Inflammatory macrophage (primary cell): ENCODE results near the gene NIPAL3.
"Not testable (repeated sequence)": the region's sequence is repeated elsewhere in the genome, so short reads cannot be mapped to it uniquely, and the experiment has no call there.

Source experiments
- DNase-seq, 2 donors: peaks; one replicate each; pipeline ENCODE4 v3.0.0-alpha.2; 2020 to 2022

NIPAL3 gene

DNA sequence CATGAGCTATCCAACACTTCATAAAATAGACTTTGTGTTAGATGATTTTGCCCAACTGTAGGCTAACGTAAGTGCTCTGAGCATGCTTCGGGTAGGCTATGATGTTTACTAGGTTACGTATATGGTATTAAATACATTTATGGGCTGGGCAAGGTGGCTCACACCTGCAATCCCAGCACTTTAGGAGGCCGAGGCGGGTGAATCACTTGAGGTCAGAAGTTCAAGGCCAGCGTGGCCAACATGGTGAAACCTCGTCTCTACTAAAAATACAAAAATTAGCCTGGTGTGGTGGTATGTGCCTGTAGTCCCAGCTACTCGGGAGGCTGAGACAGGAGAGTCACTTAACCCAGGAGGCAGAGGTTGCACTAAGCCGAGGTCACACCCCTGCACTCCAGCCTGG is 77.3 kb downstream of the NIPAL3 start:
- DNase-seq = not testable (repeated sequence)

DNA sequence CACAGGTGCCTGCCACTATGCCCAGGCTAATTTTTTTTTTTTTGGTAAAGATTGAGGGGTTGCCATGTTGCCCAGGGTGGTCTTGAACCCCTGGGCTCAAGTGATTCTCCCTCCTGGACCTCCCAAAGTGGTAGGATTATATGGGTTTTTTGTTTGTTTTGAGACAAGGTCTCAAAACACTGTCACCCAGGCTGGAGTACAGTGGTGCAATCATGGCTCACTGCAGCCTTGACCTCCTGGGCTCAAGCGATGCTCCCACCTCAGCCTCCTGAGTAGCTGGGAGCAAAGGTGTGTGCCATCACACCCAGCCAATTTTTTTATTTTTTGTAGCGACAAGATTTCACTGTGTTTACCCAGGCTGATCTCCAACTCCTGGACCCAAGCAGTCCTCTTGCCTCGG is 78.2 kb downstream of the NIPAL3 start:
- no peak for DNase-seq

DNA sequence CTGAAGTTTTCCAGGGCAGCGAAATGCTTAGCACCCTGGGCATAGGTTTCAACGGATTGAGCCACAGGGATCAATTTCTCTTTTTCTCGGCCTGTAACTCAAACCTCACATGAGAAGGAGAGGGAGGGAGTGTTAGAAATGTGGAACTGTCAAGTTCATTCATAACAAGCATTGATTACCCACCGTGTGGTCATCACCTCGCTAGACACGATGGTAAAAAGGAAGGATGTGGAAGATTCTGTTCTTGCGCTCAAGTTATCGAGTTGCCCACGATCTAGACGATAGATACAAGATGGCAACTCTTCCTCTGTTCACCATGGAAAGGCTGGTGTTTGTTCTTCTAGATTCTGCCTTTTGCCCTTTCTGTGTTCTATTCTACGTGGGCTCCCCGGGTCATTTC is 83.0 kb downstream of the NIPAL3 start:
- no peak for DNase-seq

DNA sequence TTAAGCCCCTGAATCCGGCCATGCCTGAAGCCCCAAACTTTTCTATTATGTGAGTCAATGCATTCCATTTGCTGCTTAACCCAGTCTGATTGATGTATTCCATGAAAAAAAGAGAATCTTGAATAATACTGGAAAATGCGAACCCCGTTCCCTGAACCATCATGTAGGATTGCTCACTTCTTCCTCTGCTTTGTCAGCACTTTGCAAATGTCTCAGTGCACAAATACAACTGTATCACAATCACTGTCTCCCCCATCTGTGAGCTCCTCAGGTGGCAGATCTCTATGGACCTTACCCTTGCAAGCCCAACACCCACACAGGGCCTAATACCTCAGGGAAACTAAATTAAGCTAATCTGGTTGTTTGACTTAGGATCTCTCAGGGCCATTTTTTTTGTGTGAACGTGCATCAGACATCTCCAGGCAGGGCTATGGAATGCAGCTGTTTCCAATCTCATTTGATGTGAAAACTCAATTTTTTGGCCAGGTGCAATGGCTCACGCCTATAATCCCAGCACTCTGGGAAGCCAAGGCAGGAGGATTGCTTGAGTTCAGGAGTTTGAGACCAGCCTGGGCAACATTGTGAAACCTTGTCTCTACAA is 84.9 kb downstream of the NIPAL3 start:
- no peak for DNase-seq

DNA sequence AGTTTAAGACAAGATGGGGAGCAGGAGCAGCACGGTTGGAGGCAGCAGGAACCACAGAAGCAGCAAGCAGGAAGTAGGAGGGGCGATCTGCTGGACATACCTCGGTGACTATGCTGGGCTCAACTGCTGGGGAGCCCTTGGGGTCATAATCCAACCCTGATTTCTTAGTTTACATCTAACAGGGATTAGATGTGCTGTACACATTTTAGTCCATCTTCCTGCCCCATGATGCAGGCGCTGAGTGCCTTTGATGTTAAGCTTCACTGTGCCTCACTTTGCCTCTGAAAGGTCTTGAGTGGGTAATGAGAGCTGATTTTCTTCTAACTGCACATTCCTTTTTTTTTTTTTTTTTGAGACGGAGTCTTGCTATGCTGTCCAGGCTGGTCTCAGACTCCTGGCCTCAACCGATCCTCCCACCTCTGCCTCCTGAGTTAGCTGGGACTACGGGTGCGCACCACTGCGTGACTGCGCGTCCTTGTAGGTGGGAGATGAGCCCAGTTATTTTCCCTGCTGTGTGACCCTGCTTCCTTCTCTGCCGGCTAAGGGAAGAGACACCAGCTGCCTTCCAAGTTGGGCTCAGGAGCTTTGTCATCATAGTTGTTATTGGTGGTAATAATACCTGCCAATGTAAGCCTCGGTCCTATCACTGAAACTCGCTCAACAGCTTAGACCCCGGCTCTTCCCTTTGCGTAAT is 85.9 kb downstream of the NIPAL3 start:
- peak; percentile 62 to 72 for DNase-seq

DNA sequence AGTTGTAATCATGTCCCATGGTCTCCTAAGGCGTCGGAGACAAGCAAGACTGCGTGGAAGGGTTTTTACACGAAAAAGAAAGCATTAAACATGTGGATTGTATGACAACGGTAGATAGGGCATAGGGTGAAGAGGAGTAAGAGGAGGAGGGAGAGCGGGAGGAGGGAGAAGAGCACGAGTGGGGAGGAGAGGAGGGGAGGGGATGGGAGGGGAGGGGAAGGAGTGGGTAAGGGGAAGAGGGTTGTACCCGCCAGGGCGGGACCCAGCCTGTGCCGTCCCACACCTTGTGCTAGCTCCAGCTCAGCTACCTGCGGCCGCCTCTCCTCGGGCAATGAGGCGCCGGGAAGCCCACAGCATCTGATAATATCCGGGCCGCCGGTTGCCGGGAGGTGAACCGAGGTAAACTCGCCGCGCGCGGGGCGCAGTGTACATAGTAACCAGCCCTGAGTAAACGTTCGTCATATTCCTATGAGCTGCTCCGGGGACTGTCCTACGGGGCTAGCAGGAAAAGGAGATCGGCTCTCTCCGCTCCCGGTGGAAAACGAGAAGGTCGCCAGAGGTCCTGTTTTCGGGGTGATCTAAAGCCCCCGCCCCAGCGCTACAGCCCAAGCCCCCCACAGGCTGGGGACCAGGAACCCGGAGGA is 86.6 kb downstream of the NIPAL3 start:
- peak; percentile 38 to 56 for DNase-seq

DNA sequence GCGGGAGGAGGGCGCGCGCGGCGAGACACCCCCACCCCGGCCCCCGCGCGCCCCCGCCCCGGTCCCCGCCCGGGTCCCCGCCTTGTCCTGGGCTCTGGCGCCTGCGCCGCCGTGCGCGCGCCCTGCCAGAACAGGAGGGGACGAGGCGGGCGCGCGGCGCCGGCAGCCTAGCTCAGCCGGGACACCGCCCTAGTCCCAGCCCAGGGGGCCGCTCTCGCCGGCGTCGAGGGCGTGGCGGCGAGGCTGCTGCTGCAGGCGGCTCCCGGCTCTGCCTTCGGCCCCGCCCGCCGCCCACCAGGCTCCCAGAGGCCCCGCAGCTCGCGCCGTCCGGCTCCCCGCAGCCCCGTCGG is 87.1 kb downstream of the NIPAL3 start, which contains the start of gene RCAN3:
RCAN3 (plus strand) TSS at position 128 of the 350 bp plus-strand sequence. CDS start 11,537 bp downstream, outside the sequence.
- DNase-seq = peak; percentile 91 to 96

DNA sequence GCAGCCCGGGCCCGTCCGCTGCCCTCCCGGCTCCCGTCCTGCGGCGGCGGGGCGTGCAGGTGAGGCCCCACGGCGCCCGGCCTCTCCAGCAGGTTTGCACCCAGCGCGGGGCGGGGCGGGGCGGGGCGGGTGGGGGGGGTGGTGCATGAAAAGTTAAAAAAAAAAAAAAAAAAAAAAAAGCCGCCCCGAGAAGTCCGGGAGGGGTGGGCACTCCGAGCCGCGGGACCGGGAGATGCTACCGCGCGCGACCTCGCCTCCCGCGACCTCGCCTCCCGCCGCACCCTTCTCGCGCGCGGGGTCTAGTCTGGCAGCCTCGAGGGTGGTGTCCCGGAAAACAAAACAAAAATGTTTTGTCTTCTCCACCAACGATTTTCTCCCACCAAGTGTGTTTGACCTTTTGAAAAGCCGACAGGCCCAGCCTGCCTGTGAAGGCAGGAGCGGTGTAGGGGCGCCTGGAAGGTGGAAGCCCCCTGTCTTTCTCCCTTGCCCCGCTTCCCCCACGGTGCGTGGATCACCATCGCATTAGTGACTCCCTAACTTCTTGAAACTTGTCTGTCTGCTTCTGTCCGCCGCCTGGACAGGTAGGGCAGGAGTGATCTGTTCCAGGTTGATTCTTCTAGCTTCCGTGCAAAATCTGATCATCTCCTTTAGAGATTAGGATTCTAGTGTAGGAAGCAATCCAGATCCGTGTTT is 87.6 kb downstream of the NIPAL3 start:
- no peak for DNase-seq

DNA sequence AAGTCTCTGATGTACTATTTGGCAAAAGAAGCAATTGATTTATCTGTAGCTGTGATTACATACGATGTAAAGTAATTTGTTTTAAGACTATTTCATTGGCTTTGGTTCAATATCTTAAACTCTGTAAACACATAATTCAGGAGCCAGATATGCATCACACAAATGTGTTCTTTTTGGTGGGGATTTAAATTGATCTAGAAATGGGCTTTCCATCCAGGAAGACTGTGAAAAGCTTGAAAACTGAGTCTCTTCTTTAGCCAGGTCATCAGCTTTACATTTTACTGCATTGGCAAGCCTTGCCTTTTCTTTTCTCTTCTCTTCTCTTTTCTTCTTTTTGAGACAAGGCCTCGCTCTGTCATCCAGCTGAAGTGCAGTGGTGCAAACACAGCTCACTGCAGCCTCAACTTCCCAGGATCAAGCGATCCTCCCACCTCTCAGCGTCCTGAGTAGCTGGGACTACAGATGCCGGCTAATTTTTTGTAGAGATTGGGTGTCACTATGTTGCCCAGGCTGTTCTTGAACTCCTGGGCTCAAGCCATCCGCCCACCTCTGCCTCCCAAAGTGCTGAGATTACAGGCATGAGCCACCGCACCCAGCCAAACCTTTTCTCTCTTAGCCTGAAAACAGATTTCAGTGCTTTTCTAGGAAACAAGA is 88.4 kb downstream of the NIPAL3 start:
- DNase-seq = no peak

DNA sequence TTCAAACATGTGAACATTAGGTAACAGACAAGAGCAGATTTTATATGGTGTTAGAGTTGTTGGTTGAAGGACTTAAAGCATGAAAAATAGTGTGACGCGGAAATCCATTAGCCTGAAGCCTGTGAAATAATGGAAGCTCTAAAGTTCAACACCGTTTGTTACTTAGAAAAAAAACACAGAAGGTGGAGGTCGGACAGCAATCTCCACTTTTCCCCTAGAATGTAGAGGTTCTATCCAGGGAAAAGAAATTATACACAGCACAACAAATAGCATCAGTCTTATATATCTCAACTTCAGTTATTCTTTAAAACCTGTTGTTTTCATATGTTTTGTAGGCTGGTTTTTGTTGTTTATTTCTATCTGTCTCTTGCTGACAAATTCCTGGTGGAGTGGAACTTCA is 89.0 kb downstream of the NIPAL3 start:
- DNase-seq = no peak

DNA sequence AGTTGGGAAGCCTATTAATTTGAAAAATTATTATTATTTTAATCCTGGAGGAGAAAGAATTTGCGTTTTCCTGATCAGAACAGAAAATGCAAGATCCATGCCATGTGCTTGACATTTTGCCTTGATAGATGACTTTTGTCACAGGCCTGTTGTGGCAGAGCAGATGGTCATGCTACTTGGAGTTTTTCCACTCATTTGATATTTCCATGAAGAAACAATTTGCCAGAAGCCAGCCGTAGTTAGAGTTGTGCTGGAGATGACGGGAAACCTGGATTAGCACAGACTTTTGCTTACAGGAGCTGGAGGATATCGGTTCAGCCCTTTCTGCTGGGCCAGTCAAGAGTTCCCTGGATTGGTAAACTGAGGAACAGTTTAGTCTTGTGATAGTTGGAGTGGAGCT is 90.2 kb downstream of the NIPAL3 start:
- no peak for DNase-seq

DNA sequence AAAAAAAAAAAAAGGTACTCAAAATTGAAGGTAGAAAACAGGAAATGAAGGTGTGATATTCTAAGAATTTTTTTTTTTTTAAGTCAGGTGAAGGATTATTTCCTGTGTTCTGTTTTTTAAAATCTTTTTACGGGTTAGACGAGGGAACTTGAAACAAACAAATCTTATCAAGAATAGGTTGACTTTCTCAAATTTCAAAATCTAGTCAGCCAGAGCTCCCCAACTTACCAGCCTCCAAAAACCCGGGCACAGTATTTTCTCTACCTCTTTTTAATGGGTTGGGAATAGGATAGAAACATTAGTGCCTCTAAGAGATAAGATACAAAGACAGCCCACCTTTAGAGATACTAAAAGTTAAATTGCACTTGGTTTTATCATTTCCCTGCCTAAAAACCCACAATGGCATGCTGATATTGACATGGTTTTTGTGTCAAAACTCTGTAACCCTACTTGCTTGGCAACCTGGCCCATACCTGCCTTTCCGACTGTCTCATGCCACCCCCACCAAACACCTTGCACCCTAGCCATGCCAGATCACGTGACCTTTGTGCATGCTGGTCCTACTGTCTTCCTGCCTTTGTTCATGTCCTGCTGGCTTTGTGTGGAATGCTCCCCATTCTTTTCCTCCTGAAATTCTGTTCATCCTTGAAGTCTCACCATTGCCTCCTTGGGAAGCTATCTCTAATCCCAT is 91.2 kb downstream of the NIPAL3 start:
- DNase-seq = no peak

DNA sequence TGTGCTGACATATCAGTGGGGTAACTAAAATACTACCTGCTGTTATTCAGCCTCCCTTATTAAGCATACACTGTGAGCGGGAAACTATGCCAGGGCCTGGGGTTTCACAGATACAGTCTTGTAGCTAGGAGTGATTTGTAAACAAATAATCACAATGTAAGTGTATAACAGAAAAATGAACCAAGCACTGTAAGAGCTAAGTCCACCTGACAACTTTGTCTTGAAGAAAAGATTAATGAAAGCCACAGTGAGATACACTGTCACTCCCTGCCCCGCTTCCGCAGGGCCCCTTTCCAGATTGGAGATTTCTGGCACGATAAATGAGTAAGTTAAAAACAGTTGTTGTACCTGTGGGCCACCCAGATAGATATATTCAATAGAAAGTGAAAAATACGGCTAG is 91.8 kb downstream of the NIPAL3 start:
- DNase-seq = no peak

DNA sequence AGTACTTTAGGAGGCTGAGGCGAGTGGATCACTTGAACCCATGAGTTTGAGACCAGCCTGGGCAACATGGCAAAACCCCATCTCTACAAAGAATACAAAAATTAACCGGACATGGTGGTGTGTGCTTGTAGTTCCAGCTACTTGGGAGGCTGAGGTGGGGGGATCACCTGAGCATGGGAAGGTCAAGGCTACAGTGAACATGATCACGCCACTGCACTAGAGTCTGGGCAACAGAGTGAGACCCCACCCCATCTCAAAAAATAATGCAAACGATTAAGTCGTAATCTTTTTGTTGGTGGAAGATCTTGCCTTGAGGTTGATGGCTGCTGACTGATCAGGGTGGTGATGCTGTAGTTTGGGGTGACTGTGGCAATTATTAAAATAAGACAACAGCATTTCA is 93.3 kb downstream of the NIPAL3 start:
- no peak for DNase-seq

DNA sequence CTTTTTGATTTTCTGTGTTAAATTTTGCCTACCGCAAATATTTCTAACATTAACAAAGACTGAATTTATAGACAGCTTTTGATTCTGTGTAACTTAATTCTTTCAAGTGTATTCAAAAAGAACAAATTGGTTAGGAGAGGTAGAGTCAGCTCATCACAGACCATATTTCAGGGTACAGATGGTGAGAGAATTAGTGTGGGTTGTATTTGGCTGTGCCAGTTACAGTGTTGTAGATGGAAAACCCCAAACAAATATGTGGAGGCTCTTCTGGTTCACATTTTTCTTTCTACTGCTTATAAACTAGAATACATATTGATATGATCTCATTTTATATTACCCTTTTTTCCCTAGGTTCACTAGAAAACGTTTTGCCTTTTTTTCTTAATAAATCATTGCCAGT is 98.1 kb downstream of the NIPAL3 start:
- no peak for DNase-seq

DNA sequence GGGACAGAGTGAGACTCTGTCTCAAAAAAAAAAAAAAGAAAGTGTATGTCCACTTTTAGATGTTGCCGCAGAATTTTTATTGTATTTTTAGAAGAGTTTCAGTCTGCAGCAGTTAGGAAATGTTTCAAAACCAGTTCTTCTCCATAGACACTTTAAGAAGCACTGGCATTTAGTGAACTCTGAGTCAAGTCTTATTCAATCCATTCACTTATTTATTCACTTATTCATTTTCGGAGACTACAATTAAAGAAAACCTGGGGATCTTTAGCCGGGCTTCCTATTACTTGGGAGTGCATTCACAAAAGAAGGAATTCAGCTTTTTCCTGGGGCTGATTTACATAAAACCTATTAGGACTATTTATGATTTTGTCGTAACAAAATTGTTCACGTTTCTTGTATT is 99.3 kb downstream of the NIPAL3 start:
- DNase-seq = no peak

DNA sequence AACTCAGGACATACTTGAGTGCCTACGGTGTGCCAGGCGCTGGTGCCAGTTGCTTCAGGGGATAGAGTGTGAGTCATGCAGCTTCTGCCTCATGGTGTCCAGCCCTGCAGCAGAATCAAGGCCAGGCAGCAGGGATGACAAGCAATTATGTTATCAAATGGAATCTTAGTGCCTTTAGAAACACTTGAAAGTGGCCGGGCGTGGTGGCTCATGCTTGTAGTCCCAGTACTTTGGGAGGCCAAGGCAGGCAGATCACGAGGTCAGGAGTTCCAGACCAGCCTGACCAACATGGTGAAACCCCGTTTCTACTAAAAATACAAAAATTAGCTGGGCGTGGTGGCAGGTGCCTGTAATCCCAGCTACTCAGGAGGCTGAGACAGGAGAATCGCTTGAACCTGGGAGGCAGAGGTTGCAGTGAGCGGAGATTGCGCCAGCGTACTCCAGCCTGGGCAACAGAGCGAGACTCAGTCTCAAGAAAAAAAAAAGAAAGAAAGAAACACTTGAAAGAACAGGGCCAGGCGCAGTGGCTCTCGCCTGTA is 100.1 kb downstream of the NIPAL3 start:
- not testable (repeated sequence) for DNase-seq

DNA sequence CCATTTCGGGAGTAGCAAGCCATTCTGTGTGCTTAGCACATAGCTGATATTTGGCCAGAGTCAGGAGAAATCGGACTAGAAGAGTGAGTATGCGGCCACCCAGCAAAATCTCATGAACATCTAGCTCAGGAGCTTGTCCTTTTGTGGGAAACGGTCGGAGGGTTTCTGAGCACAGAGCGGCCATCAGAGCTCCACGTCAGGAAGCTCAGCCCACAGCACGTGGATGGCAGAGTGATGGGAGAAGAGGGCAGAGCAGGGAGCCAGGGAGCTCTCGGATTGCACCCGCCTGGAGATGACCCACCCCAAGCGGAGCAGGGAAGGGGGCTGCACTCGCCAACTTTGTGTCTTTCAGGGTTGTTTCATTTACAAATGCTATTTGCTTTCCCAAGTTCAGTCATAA is 100.9 kb downstream of the NIPAL3 start:
- DNase-seq = no peak

DNA sequence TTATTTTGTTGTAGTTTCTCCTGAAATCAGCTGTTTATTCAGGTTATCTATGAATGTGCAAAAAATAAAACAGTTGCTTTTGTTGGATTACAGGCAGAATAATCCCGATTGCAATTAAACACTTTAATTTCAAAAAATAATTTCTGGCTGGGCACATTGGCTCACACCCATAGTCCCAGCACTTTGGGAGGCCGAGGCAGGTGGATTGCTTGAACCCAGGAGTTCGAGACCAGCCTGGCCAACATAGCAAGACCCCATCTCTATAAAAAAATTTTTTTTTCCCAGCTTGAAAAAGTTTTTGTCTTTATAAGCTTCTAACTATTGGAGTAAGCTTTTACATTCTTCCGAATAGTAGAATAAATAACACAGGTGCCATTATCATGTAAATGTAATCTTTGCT is 102.3 kb downstream of the NIPAL3 start:
- no peak for DNase-seq

DNA sequence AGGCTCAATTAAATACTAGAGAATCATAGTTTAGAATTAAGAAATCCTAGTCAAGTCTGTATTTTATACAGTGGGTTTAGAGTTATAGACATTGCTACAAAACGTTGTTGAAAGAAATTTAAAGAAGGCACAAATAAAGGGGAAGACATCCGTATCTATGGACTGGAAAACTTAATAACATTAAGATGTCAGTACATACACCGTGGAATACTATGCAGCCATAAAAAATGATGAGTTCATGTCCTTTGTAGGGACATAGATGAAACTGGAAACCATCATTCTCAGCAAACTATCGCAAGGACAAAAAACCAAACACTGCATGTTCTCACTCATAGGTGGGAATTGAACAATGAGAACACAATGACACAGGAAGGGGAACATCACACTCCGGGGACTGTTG is 104.7 kb downstream of the NIPAL3 start:
- DNase-seq = not testable (repeated sequence)
